ENCODE data around the gene NKX2-4. TPM values are rescaled to one million over a fixed set of nuclear protein-coding genes. Genes with fewer than 3 reads are reported as not detected.

Gene NKX2-4
- polyA plus RNA-seq, 2 of the 4 experiments (the other 2 are of a cell fraction), result not detected

- H3K4me1 ChIP-seq, result no peaks in the 10 kb centered on the region
- H3K9me3 ChIP-seq, result peaks cover 13% of the 10 kb centered on the region; the same call in 1 of the 3 replicates
- H3K27ac ChIP-seq, result no peak overlapping the region
- DNase-seq (ENCODE audit: low read depth in 1 of 2, low spot score in 1 of 2) (no peak), FAIRE-seq (no peak), ATAC-seq (no peak)
- ChIA-PET CTCF (no interaction called here), POLR2A (no interaction called here)
- TF ChIP-seq RNF2 (IDR thresholded peaks at IDR 0.05; ENCODE audit: borderline replicate concordance, low read depth) (no peak), TFCP2L1 (CRISPR knock-in tag; IDR thresholded peaks at IDR 0.05) (no peak), CEBPB (IDR thresholded peaks at IDR 0.05) (no peak), HES2 (IDR thresholded peaks at IDR 0.05) (no peak)
- no peak overlapping the region for H3K4me3 ChIP-seq
- H3K4me2 ChIP-seq, result no peak overlapping the region
These were observed 14.4 kb upstream of the NKX2-4 start for GRCh38 chr20:21411725-21412124.

GRCh38 chr20:21399005-21399475 lies 1.7 kb upstream of the NKX2-4 start:
- Histone ChIP-seq H3K4me3 (no peak overlapping the region), H3K9me3 (no peaks in the 10 kb centered on the region), H3K27ac (no peak overlapping the region), H3K4me1 (peaks cover 5% of the 10 kb centered on the region; the same call in 2 of the 3 replicates), H3K4me2 (no peak overlapping the region)
- ChIA-PET POLR2A (no interaction called here), CTCF (interaction anchor here (0.6 kb wide), 1 partner anchor 164 kb away, joined by 3 read pairs; no protein-coding TSS in a partner anchor)
- DNase-seq (ENCODE audit: low read depth in 1 of 2, low spot score in 1 of 2) (no peak), ATAC-seq (no peak), FAIRE-seq (no peak)
- TF ChIP-seq CBX8 (IDR thresholded peaks at IDR 0.05), result 0 out of 2 replicates have a peak, but pooled peaks have one; percentile 20
- TF ChIP-seq REST (IDR thresholded peaks at IDR 0.05), result no peak
- WGBS (ENCODE audit: missing lambda C conversion rate), result 25% methylated on average over 5 of the region's 5 CpGs

- Histone ChIP-seq H3K27ac (no peak overlapping the region), H3K9me3 (no peaks in the 10 kb centered on the region), H3K4me3 (peak overlapping the region; percentile 63; the same call in 2 of the 3 replicates), H3K4me1 (peaks cover 5% of the 10 kb centered on the region; the same call in 2 of the 3 replicates), H3K4me2 (no peak overlapping the region; the same call in 2 of the 3 replicates)
- no peak for FAIRE-seq
- ChIA-PET POLR2A (no interaction called here), CTCF (interaction anchor here (0.6 kb wide), 1 partner anchor 165 kb away, joined by 3 read pairs; no protein-coding TSS in a partner anchor)
- no peak for DNase-seq (ENCODE audit: low read depth in 1 of 2, low spot score in 1 of 2)
- 23% methylated on average over 10 of the region's 10 CpGs for WGBS (ENCODE audit: missing lambda C conversion rate)
- no peak for TF ChIP-seq ESRRA (IDR thresholded peaks at IDR 0.05; ENCODE audit: borderline replicate concordance, low read length)
- TF ChIP-seq RNF2 (IDR thresholded peaks at IDR 0.05; ENCODE audit: borderline replicate concordance, low read depth), result peak; percentile 98
- TF ChIP-seq CBX8 (IDR thresholded peaks at IDR 0.05), result peak; percentile 97
- no peak for TF ChIP-seq HOXB5 (CRISPR knock-in tag; IDR thresholded peaks at IDR 0.05)
- ATAC-seq, result no peak
These were observed 1.0 kb upstream of the NKX2-4 start for GRCh38 chr20:21398109-21399004.

- 47% methylated on average over 57 of the region's 116 CpGs for WGBS (ENCODE audit: missing lambda C conversion rate)
These were observed 556 bp downstream of the NKX2-4 start for GRCh38 chr20:21396599-21397340.

More at GRCh38 chr20:21396599-21397340, 556 bp downstream of the NKX2-4 start:
- H3K4me1 ChIP-seq, result peaks cover 5% of the 10 kb centered on the region; the same call in 2 of the 3 replicates
- H3K4me3 ChIP-seq, result peak overlapping the region; percentile 63
- ChIA-PET POLR2A (no interaction called here), CTCF (interaction anchor here (0.7 kb wide), 1 partner anchor 109 kb away, joined by 4 read pairs; no protein-coding TSS in a partner anchor)
- H3K27ac ChIP-seq, result peak overlapping the region in 1 of 2 experiments; percentile 70; a peak in 3 of 6 replicates
- no peak for TF ChIP-seq CEBPB (IDR thresholded peaks at IDR 0.05)
- 0 out of 2 replicates have a peak, but pooled peaks have one; percentile 29 for TF ChIP-seq MAX (IDR thresholded peaks at IDR 0.05)
- peak; percentile 65 to 71 for ATAC-seq
- H3K4me2 ChIP-seq, result peak overlapping the region; percentile 99
- FAIRE-seq, result no peak
- H3K9me3 ChIP-seq, result no peaks in the 10 kb centered on the region
- DNase-seq (ENCODE audit: low read depth in 1 of 2, low spot score in 1 of 2), result no peak

Data from A549 (cell line).